SU-DHL-6 (cell line): Measurements from ENCODE around the gene CASP10.

Source experiments
- EZH2phosphoT487 ChIP-seq: fragments of 200-600 bp; sonication (generic), shearing (Covaris generic); conservative IDR thresholded peaks from 2 replicates; pipeline ENCODE4 v1.6.1; 2018; ENCODE audit warnings: mild to moderate bottlenecking, antibody characterized with exemption, low read length, moderate library complexity, mixed read lengths
- TF ChIP-seq, protein P1 (sequence below): fragments of 200-600 bp; sonication (generic); IDR thresholded peaks from one replicate; pipeline ENCODE4 v1.5.1; 2017; ENCODE audit warnings: antibody characterized with exemption, mild to moderate bottlenecking, low read length, moderate library complexity; ENCODE audit not compliant: insufficient read depth, poor library complexity, severe bottlenecking

DNA sequence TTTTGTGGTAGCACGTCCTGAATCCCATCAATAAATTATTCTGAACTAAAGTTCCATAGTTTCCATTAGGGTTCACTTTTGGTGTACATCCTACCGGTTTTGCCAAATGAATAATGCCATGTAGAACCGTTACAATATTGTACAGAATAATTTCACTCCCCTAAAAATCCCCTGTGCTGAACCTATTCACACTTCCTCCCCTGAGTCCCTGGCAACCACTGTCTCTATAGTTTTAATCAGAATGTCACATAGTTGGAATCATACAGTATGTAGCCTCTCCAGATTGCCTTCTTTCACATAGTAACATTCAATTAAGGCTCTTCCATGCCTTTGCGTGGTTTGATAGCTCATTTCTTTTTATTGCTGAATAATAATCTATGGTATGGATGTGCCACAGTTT, 67.8 kb downstream of the CASP10 start:
- TF ChIP-seq, protein P1, sequence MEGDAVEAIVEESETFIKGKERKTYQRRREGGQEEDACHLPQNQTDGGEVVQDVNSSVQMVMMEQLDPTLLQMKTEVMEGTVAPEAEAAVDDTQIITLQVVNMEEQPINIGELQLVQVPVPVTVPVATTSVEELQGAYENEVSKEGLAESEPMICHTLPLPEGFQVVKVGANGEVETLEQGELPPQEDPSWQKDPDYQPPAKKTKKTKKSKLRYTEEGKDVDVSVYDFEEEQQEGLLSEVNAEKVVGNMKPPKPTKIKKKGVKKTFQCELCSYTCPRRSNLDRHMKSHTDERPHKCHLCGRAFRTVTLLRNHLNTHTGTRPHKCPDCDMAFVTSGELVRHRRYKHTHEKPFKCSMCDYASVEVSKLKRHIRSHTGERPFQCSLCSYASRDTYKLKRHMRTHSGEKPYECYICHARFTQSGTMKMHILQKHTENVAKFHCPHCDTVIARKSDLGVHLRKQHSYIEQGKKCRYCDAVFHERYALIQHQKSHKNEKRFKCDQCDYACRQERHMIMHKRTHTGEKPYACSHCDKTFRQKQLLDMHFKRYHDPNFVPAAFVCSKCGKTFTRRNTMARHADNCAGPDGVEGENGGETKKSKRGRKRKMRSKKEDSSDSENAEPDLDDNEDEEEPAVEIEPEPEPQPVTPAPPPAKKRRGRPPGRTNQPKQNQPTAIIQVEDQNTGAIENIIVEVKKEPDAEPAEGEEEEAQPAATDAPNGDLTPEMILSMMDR = no peak
- TF ChIP-seq EZH2phosphoT487 = no peak
